GM13976 (cell line): Measurements from ENCODE around the gene CEBPE.
"Not testable (repeated sequence)": the region's sequence is repeated elsewhere in the genome, so short reads cannot be mapped to it uniquely, and the experiment has no call there.

ENCODE experiments used
- DNase-seq: peaks from one replicate; pipeline ENCODE4 v3.0.0; 2012; ENCODE audit warnings: low spot score
- CTCF ChIP-seq: IDR thresholded peaks from 2 replicates; pipeline ENCODE4 v1.5.1; 2012; ENCODE audit warnings: borderline replicate concordance, mild to moderate bottlenecking; ENCODE audit not compliant: insufficient read depth; ENCODE audit errors: extremely low read depth, missing control alignments, control extremely low read depth
- in situ Hi-C: fragments of 300-500 bp; cut with MboI; formaldehyde crosslinking; loops from one replicate; pipeline ENCODE4 v1.12.0; 2022; ENCODE audit warnings: low sequenced_read_pairs, mixed read lengths, inconsistent platforms; ENCODE audit not compliant: unreplicated experiment

Gene CEBPE

GRCh38 chr14:23113431-23114119 is 5.5 kb downstream of the CEBPE start:
- in situ Hi-C loops = no loop called here
- no peak for DNase-seq
- TF ChIP-seq CTCF = no peak

DNA sequence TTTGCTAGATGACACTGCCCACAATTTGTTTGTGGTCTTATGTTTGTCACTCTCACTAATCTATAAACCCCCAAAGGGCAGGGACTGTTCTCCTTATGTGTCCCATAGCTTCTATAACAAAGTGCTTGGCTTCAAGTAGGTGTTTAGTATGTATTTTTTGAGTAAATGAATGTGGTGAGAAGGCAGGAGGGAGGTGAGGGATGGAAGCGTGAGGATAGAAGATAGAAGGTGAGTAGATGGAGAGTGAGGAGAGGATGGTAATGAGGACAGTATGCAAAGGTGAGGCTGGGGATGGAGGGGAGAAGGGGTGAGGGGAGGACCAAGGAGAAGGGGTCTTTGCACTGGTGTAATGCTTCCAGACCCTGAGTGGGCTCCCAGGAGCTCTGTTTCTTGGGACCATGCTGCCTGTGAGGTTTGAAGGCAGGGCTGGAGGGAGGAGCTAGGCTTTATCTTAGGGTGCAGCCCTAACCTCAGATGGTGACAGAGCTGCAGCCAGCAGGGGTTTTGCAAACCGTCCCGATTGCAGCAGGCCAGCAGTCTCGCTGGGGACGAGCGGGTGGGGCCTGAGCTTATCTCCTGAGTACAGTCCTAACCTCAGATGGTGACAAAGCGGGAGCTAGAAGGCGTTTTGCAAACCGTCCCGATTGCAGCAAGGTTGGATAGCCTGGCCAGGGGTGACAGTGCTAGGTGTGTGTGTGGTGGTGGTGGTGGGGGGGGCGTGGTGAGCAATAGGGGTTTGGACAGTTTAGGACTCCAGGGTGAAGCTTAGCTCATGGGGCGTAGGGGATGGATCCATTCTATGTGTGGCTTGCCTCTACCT is 6.5 kb downstream of the CEBPE start:
- no peak for TF ChIP-seq CTCF
- in situ Hi-C loops = no loop called here
- peak; percentile 13 for DNase-seq

DNA sequence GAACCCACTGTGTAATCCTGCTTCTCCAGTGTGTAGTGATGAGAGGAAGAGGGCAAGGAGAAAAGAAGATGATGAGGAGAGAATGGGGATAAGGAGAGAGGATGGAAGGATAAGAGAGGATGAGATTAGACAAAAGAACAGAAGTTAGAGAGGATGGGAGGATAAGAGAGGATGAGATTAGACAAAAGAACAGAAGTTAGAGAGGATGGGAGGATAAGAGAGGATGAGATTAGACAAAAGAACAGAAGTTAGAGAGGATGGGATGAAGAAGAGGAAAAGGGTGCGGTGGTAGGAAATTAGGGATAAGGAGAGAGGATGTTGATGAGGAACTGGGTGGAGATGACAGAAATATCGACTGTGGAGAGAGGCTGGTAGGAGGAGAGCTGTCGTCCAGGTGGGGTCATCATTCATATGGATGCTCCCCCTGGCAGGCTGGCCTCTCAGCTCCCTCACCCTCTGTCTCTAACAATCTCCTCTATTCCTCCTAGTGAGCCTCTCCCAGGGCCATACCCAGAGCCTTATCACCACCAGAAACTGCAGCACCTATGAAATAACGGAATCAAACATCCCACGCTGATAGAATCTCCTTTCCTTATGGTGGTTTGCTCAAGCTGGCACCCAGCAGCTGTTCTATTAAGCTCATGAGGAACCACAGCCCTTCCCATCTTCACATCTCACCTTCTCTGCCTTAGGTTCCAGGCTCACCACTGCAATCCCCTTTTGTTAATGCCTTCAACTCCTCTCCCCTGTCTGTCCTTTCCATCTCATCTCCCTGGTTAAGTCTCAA is 8.3 kb downstream of the CEBPE start:
- TF ChIP-seq CTCF = no peak
- no peak for DNase-seq
- in situ Hi-C loops = no loop called here

DNA sequence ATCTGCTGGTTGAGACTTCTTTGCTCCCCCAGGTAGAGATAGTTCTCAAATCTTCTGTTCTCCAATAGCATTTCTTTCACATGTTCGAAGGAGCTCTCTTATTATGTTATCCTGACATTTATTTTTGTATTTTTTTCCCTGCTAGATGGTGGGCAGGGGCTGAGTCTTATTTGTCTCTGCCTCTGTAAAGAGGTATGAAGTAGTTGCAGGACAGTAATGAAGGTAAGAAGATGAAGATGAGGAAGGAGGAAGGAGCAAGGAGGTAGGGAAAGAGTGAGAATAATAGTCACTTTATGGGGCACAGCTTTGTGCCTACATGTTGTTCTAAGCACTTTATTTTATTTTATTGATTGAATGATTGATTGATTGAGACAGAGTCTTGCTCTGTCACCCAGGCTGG is 9.3 kb downstream of the CEBPE start:
- DNase-seq = no peak
- TF ChIP-seq CTCF = no peak
- in situ Hi-C loops = no loop called here

DNA sequence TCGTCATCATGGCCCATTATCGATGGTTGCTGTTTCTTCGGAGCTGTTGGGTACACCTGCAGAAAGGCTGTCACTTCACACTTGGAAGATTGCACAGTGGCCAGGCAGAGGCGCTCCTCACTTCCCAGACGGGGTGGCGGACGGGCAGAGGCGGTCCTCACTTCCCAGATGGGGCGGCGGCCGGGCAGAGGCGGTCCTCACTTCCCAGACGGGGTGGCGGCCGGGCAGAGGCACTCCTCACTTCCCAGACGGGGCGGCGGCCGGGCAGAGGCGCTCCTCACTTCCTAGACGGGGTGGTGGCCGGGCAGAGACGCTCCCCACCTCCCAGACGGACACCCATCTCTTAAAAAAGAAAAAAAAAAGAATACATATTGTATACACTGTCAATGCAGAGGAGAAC is 10.9 kb downstream of the CEBPE start:
- in situ Hi-C loops, DNase-seq: not testable (repeated sequence)

GRCh38 chr14:23107620-23108019 is 11.4 kb downstream of the CEBPE start:
- in situ Hi-C loops = not testable (repeated sequence)

GRCh38 chr14:23106747-23107045 is 12.4 kb downstream of the CEBPE start:
- DNase-seq = no peak
- in situ Hi-C loops = no loop called here
- no peak for TF ChIP-seq CTCF

More at GRCh38 chr14:23107620-23108019, 11.4 kb downstream of the CEBPE start:
- not testable (repeated sequence) for DNase-seq
